Tibial artery (tissue), 4 donors: ENCODE results near the gene TEKT1.
"Not testable (repeated sequence)": the region's sequence is repeated elsewhere in the genome, so short reads cannot be mapped to it uniquely, and the experiment has no call there.

ENCODE experiments used
- DNase-seq, 2 donors: peaks; one replicate each; pipeline ENCODE4 v3.0.0-alpha.2; 2019
- H3K27ac ChIP-seq, 2 donors: fragments of 200-600 bp; sonication (generic) in 1 of 2; 1 replicate in 1 of 2; 2 replicates in 1 of 2; pipeline ENCODE4 v1.5.1; 2018 to 2019; ENCODE audit warnings: mild to moderate bottlenecking in 1 of 2
- H3K27me3 ChIP-seq, 2 donors: fragments of 200-600 bp; sonication (generic) in 1 of 2; one replicate each; pipeline versions ENCODE4 v1.5.1 to v1.6.0; 2016 to 2019
- H3K36me3 ChIP-seq, 3 donors: fragments of 200-600 bp; sonication (generic) in 2 of 3; one replicate each; pipeline ENCODE4 v1.5.1; 2016 to 2019; ENCODE audit warnings: mild to moderate bottlenecking in 2 of 3
- H3K4me1 ChIP-seq, 4 donors: fragments of 200-600 bp; sonication (generic) in 2 of 4; 1 replicate in 3 of 4; 2 replicates in 1 of 4; pipeline ENCODE4 v1.5.1; 2016 to 2019
- H3K4me3 ChIP-seq, 2 donors: fragments of 200-600 bp; sonication (generic) in 1 of 2; 1 replicate in 1 of 2; 2 replicates in 1 of 2; pipeline ENCODE4 v1.5.1; 2018 to 2019; ENCODE audit warnings: mild to moderate bottlenecking in 2 of 2
- H3K9me3 ChIP-seq, 3 donors: fragments of 200-600 bp; sonication (generic) in 1 of 3; one replicate each; pipeline ENCODE4 v1.5.1; 2016 to 2019
- CTCF ChIP-seq, 2 experiments: fragments of 200-600 bp in 1 of 2; fragments of 450-650 bp in 1 of 2; IDR thresholded peaks; one replicate each; pipeline ENCODE4 v1.5.1; 2017 to 2019; ENCODE audit warnings: antibody characterized with exemption in 2 of 2, mild to moderate bottlenecking in 1 of 2, moderate library complexity in 1 of 2
- intact Hi-C: fragments of 100-400 bp; cut with DNase I; formaldehyde crosslinking; loops from one replicate; pipeline ENCODE4 v1.15.0; 2023; ENCODE audit warnings: low total_unique reads

Gene TEKT1

GRCh38 chr17:6830383-6830986 is 1.0 kb downstream of the TEKT1 start:
- no peak for DNase-seq
- H3K4me1 ChIP-seq: no peaks in the 10 kb centered on the region
- H3K27me3 ChIP-seq: peaks cover 0 to 42% of the 10 kb centered on the region in 2 donors
- H3K9me3 ChIP-seq: no peaks in the 10 kb centered on the region
- no peak overlapping the region for H3K4me3 ChIP-seq
- intact Hi-C loops: no loop called here
- no peaks in the 10 kb centered on the region for H3K36me3 ChIP-seq
- TF ChIP-seq CTCF (IDR thresholded peaks at IDR 0.05): no peak
- H3K27ac ChIP-seq: no peak overlapping the region

- Histone ChIP-seq H3K4me3 (no peak overlapping the region), H3K9me3 (peaks cover 0 to 6% (median 0%) of the 10 kb centered on the region in 3 donors), H3K27ac (no peak overlapping the region), H3K27me3 (peaks cover 0 to 4% of the 10 kb centered on the region in 2 donors), H3K36me3 (no peaks in the 10 kb centered on the region), H3K4me1 (no peaks in the 10 kb centered on the region)
- TF ChIP-seq CTCF (IDR thresholded peaks at IDR 0.05): no peak
- intact Hi-C loops: no loop called here
- DNase-seq: no peak
These were observed 8.5 kb downstream of the TEKT1 start for GRCh38 chr17:6823011-6823442.

- DNase-seq: no peak
- Histone ChIP-seq H3K4me1 (no peaks in the 10 kb centered on the region), H3K4me3 (no peak overlapping the region), H3K27me3 (no peaks in the 10 kb centered on the region), H3K36me3 (no peaks in the 10 kb centered on the region), H3K9me3 (peaks cover 0 to 6% (median 0%) of the 10 kb centered on the region in 3 donors), H3K27ac (no peak overlapping the region)
- TF ChIP-seq CTCF (IDR thresholded peaks at IDR 0.05): no peak
- intact Hi-C loops: no loop called here
These were observed 12.6 kb downstream of the TEKT1 start for GRCh38 chr17:6818938-6819337.

GRCh38 chr17:6816368-6816767 is 15.2 kb downstream of the TEKT1 start:
- H3K27ac ChIP-seq, H3K36me3 ChIP-seq, H3K4me1 ChIP-seq, H3K9me3 ChIP-seq, H3K27me3 ChIP-seq, H3K4me3 ChIP-seq, DNase-seq, intact Hi-C loops: not testable (repeated sequence)

GRCh38 chr17:6815775-6816174 is 15.8 kb downstream of the TEKT1 start:
- no peaks in the 10 kb centered on the region for H3K27me3 ChIP-seq
- peaks cover 0 to 5% (median 0%) of the 10 kb centered on the region in 3 donors for H3K9me3 ChIP-seq
- H3K4me3 ChIP-seq: no peak overlapping the region
- intact Hi-C loops: no loop called here
- no peak for DNase-seq
- H3K36me3 ChIP-seq: no peaks in the 10 kb centered on the region
- no peaks in the 10 kb centered on the region for H3K4me1 ChIP-seq
- TF ChIP-seq CTCF (IDR thresholded peaks at IDR 0.05): no peak
- H3K27ac ChIP-seq: no peak overlapping the region

- no peak overlapping the region for H3K27ac ChIP-seq
- intact Hi-C loops: no loop called here
- H3K4me3 ChIP-seq: no peak overlapping the region
- no peak for DNase-seq
- no peaks in the 10 kb centered on the region for H3K36me3 ChIP-seq
- no peaks in the 10 kb centered on the region for H3K27me3 ChIP-seq
- no peaks in the 10 kb centered on the region for H3K9me3 ChIP-seq
- no peaks in the 10 kb centered on the region for H3K4me1 ChIP-seq
- TF ChIP-seq CTCF (IDR thresholded peaks at IDR 0.05): no peak
These were observed 19.2 kb downstream of the TEKT1 start for GRCh38 chr17:6812295-6812694.
